ENCODE measurements around the gene SLK.

Gene SLK

GRCh38 chr10:103942866-103943265, 24.1 kb upstream of the SLK start:
- DNase-seq, result no peak

GRCh38 chr10:103947799-103948516, 19.0 kb upstream of the SLK start:
- DNase-seq, result no peak

- DNase-seq, result no peak
These were observed 17.2 kb upstream of the SLK start for GRCh38 chr10:103949728-103950127.

GRCh38 chr10:103951183-103951582, 15.8 kb upstream of the SLK start:
- no peak for DNase-seq

- DNase-seq, result no peak
These were observed 15.0 kb upstream of the SLK start for GRCh38 chr10:103951942-103952341.

- DNase-seq, result no peak
These were observed 12.4 kb upstream of the SLK start for GRCh38 chr10:103954543-103954942.

GRCh38 chr10:103958996-103959395, 7.9 kb upstream of the SLK start:
- no peak for DNase-seq

GRCh38 chr10:103960103-103960502, 6.8 kb upstream of the SLK start:
- DNase-seq, result no peak

- peak; percentile 36 for DNase-seq
These were observed 620 bp downstream of the SLK start for GRCh38 chr10:103967448-103968071.

- DNase-seq, result no peak
These were observed 1.8 kb downstream of the SLK start for GRCh38 chr10:103968441-103969391.

GRCh38 chr10:103969436-103969835, 2.5 kb downstream of the SLK start:
- no peak for DNase-seq

- DNase-seq, result no peak
These were observed 3.1 kb downstream of the SLK start for GRCh38 chr10:103969857-103970627.

GRCh38 chr10:103975169-103975568, 8.2 kb downstream of the SLK start:
- DNase-seq, result no peak

- no peak for DNase-seq
These were observed 10.3 kb downstream of the SLK start for GRCh38 chr10:103977204-103977603.

- DNase-seq, result no peak
These were observed 12.6 kb downstream of the SLK start for GRCh38 chr10:103979530-103979929.

- peak; percentile 22 for DNase-seq
These were observed 13.5 kb downstream of the SLK start for GRCh38 chr10:103980288-103980906.

GRCh38 chr10:103982639-103983038, 15.7 kb downstream of the SLK start:
- no peak for DNase-seq

GRCh38 chr10:103983367-103983911, 16.5 kb downstream of the SLK start:
- DNase-seq, result peak; percentile 56

GRCh38 chr10:103985726-103986125, 18.8 kb downstream of the SLK start:
- no peak for DNase-seq

- no peak for DNase-seq
These were observed 19.4 kb downstream of the SLK start for GRCh38 chr10:103986360-103986759.

- no peak for DNase-seq
These were observed 23.2 kb downstream of the SLK start for GRCh38 chr10:103990121-103990520.

GRCh38 chr10:103990531-103990930, 23.6 kb downstream of the SLK start:
- no peak for DNase-seq

Measured in GF-D8 (cell line).